Fibroblast of skin of left quadriceps (primary cell): Measurements from ENCODE around the gene BSX.

Experiments
- DNase-seq, 2 experiments: peaks; one replicate each; pipeline ENCODE4 v3.0.0-alpha.2; 2013; ENCODE audit warnings: low read depth in 2 of 2

Gene BSX

DNA sequence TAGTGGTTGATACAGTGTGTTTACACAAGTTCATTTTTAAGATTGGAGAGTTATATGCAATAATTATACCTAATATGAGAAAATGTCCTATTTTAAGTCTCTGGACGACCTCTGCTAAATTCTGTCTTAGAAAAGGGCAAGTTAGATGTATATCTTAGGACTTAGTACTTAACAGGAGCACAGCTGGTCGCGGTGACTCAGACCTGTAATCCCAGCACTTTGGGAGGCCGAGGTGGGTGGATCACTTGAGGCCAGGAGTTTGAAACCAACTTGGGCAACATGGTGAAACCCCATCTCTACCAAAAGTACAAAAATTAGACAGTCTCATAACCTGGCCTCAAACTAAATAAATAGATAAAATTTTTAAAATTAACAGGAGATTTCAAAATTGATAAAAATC is 27.2 kb downstream of the BSX start:
- no peak for DNase-seq

DNA sequence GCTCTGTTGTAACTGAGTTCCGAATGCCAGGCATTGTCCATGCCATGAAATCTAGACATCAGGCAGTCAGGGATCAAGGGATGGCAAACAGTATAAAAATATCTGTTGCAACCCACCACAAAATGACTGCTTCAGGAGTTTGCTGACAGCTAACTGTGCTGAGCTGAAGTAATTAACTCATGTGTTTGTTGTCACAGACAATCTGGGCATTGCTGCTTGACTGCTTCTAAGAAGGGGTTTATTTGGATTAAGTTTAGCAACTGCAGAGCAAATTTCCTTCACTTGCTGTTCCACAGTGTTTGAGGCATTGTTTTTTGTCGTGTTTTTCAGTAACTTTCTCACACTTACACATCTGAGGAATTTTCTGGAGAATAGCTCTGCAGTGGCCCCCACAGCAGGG is 30.4 kb downstream of the BSX start:
- DNase-seq: no peak

- DNase-seq: no peak
Measured at GRCh38 chr11:122938557-122938956, 43.1 kb downstream of the BSX start.

DNA sequence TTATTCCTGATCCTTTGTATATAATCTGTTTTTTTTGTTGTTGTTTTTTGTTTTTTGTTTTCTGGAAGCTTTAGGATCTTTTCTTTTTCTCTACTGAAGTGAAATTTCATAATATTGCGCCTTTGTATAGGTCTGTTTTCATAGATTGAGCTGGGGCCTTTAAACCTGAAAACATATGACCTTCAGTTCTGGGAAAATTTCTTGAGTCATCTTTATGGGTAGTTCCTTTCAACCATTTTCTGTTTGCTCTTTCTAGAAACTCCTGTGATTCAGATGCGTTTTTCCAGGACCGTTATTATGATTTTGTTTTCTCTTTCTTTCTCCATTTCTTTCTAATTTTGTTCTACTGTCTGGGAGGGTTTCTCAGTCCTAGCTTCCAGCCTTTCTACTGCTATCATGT is 43.7 kb downstream of the BSX start:
- DNase-seq: no peak

DNA sequence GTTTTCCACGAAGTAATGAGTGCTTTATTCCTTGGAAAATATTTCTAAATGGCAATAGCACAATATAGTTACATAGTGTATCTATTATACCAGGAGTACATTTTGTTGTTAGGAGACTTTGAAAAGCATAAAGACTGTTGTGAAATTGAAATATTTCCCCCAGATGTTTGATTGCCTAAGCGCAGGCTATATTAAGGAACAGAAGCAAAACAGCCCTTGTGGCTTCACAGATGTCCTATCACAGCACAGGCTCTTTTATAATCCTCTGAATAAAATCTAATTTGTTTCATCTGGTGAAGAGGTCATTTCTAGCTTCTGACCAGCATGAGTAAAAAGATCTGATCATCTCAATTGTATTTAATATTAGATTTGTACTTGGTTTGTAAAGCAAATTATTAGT is 48.2 kb downstream of the BSX start:
- DNase-seq: peak; percentile 3 to 6

GRCh38 chr11:122931510-122931909 is 50.1 kb downstream of the BSX start:
- no peak for DNase-seq
